HG03521 (cell line): ENCODE data around the gene SCARF2.
A peak's percentile ranks its signal among the peaks of the same experiment; 100 is the strongest.
"Not testable (repeated sequence)": the region's sequence is repeated elsewhere in the genome, so short reads cannot be mapped to it uniquely, and the experiment has no call there.

ENCODE experiments used
- ATAC-seq: cut with Tn5 transposase; IDR thresholded peaks from one replicate; pipeline ENCODE4 v1.9.1; 2021; ENCODE audit warnings: mild to moderate bottlenecking, moderate library complexity; ENCODE audit not compliant: unreplicated experiment

The SCARF2 gene

GRCh38 chr22:20395907-20396287 lies 41.7 kb downstream of the SCARF2 start:
- no peak for ATAC-seq

- no peak for ATAC-seq
Observed at GRCh38 chr22:20395181-20395906, 42.3 kb downstream of the SCARF2 start.

DNA sequence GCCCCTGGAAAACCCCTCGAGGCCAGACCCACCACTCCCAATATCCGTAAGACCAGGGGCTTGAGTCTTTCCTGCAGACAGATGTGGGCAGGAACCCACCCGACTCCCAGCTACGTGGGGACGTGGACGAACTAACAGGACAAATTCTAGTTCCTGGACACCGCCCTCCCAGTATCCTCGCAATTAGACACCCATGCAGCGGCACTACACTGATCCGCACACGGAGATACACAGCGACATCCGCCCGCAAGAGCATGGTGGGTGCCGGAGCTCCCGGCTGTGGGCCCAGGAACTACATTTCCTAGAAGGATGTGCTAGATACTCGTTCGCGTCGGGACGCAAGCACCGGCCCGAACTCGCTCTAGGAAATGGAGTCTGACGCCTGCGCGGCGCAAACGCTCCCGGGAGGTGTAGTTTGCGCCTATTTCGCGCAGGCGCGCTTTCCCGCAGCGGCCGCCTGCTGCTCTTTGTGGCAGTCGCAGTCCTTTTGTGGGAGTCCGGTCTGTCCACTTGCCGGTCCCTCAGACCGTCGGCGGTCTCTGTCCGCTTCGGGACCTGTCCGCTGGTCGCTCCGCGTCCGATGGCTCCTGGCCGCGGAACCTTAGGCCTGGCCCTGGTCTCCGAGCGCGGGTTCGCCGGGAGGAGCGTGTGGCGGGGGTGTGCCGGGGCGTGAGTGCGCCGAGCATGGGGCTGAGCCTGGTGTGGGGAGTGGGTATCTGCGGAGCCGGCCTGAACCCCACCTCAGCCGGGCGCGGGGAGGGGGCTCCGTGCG lies 43.7 kb downstream of the SCARF2 start, which contains the start of gene ZNF74:
Gene ZNF74, plus strand, starts transcription at position 447 of the 772 bp plus-strand sequence. CDS start 478 bp downstream, outside the sequence.
- ATAC-seq: peak; percentile 69

- no peak for ATAC-seq
Observed at GRCh38 chr22:20392983-20393704, 44.5 kb downstream of the SCARF2 start.

DNA sequence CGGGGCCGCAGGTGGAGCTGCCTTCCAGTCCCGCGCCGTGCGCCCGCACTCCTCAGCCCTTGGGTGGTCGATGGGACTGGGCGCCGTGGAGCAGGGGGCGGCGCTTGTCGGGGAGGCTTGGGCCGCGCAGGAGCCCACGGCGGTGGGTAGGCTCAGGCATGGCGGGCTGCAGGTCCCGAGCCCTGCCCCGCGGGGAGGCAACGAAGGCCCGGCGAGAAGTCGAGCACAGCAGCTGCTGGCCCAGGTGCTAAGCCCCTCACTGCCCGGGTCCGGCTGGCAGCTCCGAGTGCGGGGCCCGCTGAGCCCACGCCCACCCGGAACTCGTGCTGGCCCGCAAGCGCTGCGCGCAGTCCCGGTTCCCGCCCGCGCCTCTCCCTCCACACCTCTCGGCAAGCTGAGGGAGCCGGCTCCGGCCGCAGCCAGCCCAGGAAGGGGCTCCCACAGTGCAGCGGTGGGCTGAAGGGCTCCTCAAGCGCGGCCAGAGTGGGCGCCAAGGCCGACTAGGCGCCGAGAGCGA lies 45.2 kb downstream of the SCARF2 start:
- ATAC-seq: not testable (repeated sequence)

GRCh38 chr22:20391222-20391621 lies 46.4 kb downstream of the SCARF2 start:
- ATAC-seq: no peak

- ATAC-seq: no peak
Observed at GRCh38 chr22:20390394-20390907, 47.2 kb downstream of the SCARF2 start.

DNA sequence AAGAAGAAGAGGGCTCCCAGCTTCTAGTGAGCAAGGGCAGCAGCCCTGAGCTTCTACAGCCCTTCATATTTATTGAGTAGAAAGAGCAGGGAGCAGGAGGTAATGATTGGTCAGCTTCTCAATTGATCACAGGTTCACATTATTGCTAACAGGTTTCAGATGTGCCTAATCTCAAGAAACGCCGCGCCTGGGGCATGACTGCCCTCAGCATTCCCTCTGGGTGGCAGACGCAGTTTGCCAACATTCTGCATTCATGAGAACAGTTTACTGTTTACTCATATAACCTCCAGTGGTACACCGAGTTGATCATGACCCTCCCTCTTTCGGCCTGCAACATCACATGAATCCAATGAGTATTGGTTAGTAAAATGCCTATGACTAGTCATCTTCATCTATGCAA lies 48.3 kb downstream of the SCARF2 start:
- no peak for ATAC-seq

GRCh38 chr22:20388200-20388599 lies 49.4 kb downstream of the SCARF2 start:
- ATAC-seq: no peak

GRCh38 chr22:20386972-20387371 lies 50.7 kb downstream of the SCARF2 start:
- ATAC-seq: no peak

- ATAC-seq: no peak
Observed at GRCh38 chr22:20386336-20386735, 51.3 kb downstream of the SCARF2 start.

DNA sequence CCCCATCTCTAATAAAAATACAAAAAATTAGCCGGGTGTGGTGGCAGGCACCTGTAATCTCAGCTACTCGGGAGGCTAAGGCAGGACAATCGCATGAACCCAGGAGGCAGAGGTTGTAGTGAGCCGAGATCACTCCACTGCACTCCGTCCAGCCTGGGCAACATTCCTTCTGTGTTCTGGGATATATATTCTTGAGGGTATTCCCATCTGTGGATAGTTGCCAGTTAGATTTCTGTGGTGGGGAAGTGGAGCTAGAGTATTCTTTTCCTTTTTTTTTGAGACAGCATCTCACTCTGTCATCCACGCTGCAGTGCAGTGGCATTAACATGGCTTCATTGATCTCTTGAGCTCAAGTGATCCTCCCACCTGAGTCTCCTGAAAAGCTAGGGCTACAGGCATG lies 52.8 kb downstream of the SCARF2 start:
- ATAC-seq: no peak

DNA sequence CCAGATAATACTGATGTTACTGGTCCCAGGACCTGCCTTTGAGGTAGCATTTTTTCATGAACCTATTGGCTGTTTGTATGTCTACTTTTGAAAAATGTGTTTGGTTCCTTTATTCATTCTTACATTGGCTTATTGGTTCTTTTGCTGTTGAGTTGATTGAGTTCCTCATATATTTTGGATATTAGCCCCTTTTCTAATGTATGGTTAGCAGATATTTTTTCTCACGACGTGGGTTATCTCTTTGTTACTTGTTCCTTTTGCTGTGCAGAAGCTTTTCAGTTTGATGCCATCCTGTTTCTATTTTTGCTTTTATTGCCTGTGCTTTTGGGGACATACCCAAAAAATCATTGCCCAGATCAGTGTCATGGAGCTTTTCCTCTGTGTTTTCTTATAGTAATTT lies 53.5 kb downstream of the SCARF2 start:
- no peak for ATAC-seq

DNA sequence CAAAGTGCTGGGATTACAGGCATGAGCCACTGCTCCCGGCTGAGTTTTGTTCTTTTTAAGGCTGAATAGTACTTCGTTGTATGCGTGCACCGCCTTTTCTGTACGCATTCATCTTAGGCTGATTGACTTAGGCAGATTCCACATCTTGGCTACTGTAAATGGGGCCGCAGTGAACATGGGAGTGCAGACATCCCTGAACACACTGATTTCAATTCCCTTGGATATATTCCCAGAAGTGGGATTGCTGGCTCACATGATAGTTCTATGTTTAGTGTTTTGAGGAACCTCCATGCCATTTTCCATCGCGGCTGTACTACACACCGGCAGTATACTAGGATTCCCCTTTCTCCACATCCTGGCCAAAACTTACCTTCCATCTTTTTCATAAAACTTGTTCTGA lies 54.1 kb downstream of the SCARF2 start:
- no peak for ATAC-seq

GRCh38 chr22:20380486-20380885 lies 57.1 kb downstream of the SCARF2 start:
- ATAC-seq: no peak

- not testable (repeated sequence) for ATAC-seq
Observed at GRCh38 chr22:20378684-20379083, 58.9 kb downstream of the SCARF2 start.

DNA sequence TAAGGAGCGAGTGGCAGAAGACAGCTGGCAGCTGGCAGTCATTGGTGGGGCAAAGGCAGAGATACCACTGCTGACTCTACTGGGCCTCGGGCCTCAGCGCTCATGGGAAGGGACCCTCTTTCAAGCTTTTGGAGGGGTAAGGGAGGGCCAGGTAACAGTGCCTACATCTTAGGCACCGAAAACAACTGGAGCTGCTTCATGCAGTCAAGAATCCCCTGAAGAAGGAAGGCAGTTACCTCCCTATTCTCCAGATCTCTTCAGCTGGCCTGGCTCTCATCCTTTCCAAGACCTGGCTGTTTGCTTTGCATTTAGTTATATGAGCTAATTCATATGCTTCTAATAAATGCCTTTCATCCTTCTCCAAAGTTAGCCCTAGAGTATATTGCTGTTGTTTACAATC lies 59.5 kb downstream of the SCARF2 start:
- ATAC-seq: no peak

DNA sequence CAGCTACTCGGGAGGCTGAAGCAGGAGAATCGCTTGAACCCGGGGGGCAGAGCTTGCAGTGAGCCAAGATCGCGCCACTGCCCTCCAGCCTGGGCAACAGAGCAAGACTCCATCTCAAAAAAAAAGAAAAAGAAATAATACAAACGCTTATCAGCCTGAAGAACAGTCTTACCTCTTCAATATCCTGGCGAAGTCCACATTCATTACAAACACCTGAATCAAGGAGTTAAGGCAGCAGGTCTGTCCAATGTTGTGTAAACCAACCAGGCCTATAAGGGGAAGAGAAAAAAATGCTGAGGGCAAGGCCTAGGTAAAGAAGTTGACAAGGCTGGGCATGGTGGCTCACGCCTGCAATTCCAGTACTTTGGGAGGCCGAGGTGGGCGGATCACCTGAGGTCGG lies 60.6 kb downstream of the SCARF2 start:
- not testable (repeated sequence) for ATAC-seq

- ATAC-seq: not testable (repeated sequence)
Observed at GRCh38 chr22:20376281-20376680, 61.3 kb downstream of the SCARF2 start.
